GM06990 (cell line): Measurements from ENCODE around the gene PGPEP1.

ENCODE experiments used
- DNase-seq: peaks from one replicate; pipeline ENCODE4 v3.0.0-alpha.2; 2011; ENCODE audit not compliant: insufficient read length; ENCODE audit errors: extremely low read depth
- H3K27me3 ChIP-seq: replicated peaks from 2 replicates; pipeline ENCODE4 v1.6.0; 2011; ENCODE audit warnings: low read length; ENCODE audit not compliant: control insufficient read depth, insufficient read depth
- H3K36me3 ChIP-seq: 2 replicates; pipeline ENCODE4 v1.5.1; 2011; ENCODE audit warnings: low read length; ENCODE audit not compliant: control insufficient read depth, insufficient read depth
- H3K4me3 ChIP-seq: replicated peaks from 2 replicates; pipeline ENCODE4 v1.5.1; 2011; ENCODE audit warnings: low read depth, mild to moderate bottlenecking, control low read depth, low read length
- TF ChIP-seq, protein P1 (sequence below): IDR thresholded peaks from 2 replicates; pipeline ENCODE4 v1.5.1; 2011; ENCODE audit warnings: low read length, control low read depth, mild to moderate bottlenecking, inconsistent platforms; ENCODE audit not compliant: insufficient read depth, poor library complexity, severe bottlenecking

Gene PGPEP1

GRCh38 chr19:18368504-18369222 lies 28.3 kb downstream of the PGPEP1 start:
- peaks cover 4% of the 10 kb centered on the region for H3K36me3 ChIP-seq
- no peak for DNase-seq
- no peaks in the 10 kb centered on the region for H3K27me3 ChIP-seq
- TF ChIP-seq, protein P1, sequence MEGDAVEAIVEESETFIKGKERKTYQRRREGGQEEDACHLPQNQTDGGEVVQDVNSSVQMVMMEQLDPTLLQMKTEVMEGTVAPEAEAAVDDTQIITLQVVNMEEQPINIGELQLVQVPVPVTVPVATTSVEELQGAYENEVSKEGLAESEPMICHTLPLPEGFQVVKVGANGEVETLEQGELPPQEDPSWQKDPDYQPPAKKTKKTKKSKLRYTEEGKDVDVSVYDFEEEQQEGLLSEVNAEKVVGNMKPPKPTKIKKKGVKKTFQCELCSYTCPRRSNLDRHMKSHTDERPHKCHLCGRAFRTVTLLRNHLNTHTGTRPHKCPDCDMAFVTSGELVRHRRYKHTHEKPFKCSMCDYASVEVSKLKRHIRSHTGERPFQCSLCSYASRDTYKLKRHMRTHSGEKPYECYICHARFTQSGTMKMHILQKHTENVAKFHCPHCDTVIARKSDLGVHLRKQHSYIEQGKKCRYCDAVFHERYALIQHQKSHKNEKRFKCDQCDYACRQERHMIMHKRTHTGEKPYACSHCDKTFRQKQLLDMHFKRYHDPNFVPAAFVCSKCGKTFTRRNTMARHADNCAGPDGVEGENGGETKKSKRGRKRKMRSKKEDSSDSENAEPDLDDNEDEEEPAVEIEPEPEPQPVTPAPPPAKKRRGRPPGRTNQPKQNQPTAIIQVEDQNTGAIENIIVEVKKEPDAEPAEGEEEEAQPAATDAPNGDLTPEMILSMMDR = no peak
- H3K4me3 ChIP-seq = no peak overlapping the region

GRCh38 chr19:18373407-18373891 lies 33.1 kb downstream of the PGPEP1 start:
- Histone ChIP-seq H3K36me3 (no peaks in the 10 kb centered on the region; the same call in none of the 2 replicates), H3K27me3 (no peaks in the 10 kb centered on the region), H3K4me3 (no peak overlapping the region)
- TF ChIP-seq, protein P1 = no peak
- DNase-seq = no peak

- Histone ChIP-seq H3K36me3 (no peaks in the 10 kb centered on the region; the same call in none of the 2 replicates), H3K27me3 (no peaks in the 10 kb centered on the region), H3K4me3 (no peak overlapping the region)
- TF ChIP-seq, protein P1 = no peak
- peak; percentile 92 for DNase-seq
These were observed 33.7 kb downstream of the PGPEP1 start for GRCh38 chr19:18373892-18374629.

GRCh38 chr19:18377026-18377425 lies 36.6 kb downstream of the PGPEP1 start:
- H3K36me3 ChIP-seq = no peaks in the 10 kb centered on the region
- no peak for DNase-seq
- no peaks in the 10 kb centered on the region for H3K27me3 ChIP-seq
- TF ChIP-seq, protein P1 = no peak
- no peak overlapping the region for H3K4me3 ChIP-seq

GRCh38 chr19:18379803-18380747 lies 39.7 kb downstream of the PGPEP1 start:
- no peaks in the 10 kb centered on the region for H3K27me3 ChIP-seq
- no peak for DNase-seq
- no peak overlapping the region for H3K4me3 ChIP-seq
- no peaks in the 10 kb centered on the region for H3K36me3 ChIP-seq
- TF ChIP-seq, protein P1 = no peak
